Breast epithelium (tissue), 3 donors: ENCODE measurements around the gene ANKRD23.

Experiments
- CTCF ChIP-seq, 3 donors: fragments of 450-650 bp; IDR thresholded peaks; one replicate each; pipeline ENCODE4 v1.5.1; 2016 to 2017; ENCODE audit warnings: antibody characterized with exemption in 3 of 3, mild to moderate bottlenecking in 3 of 3, moderate library complexity in 3 of 3
- POLR2AphosphoS5 ChIP-seq, 3 donors: sonication (generic); formaldehyde crosslinking; IDR thresholded peaks; one replicate each; pipeline ENCODE4 v1.6.1; 2017; ENCODE audit warnings: antibody characterized with exemption in 3 of 3

GRCh38 chr2:96866986-96867755, 23.4 kb upstream of the ANKRD23 start:
- no peak for TF ChIP-seq CTCF (IDR thresholded peaks at IDR 0.05)
- TF ChIP-seq POLR2AphosphoS5 (IDR thresholded peaks at IDR 0.05): no peak
